Measurements from ENCODE around the gene PAK4.
"Not testable (repeated sequence)": the region's sequence is repeated elsewhere in the genome, so short reads cannot be mapped to it uniquely, and the experiment has no call there.

The PAK4 gene

DNA sequence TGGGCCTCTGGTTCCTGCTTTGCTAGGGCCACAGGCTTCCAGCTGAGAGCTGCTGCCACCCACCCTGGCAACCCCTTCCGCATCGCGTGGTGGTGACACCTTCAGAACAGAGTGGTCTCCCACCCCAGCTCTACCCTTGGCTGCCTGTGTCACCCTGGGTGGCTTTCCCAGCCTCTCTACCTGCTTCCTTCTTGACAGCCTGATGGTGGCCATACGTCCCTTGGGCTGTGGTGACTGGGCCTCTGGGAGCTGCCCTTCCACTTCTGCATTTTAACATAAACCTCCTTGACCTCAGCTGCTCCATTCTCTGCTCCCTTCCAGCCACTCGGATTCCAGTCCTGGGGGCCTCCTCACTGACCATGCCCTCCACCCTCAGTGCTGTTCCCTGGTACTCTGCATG is 17.0 kb downstream of the PAK4 start:
- DNase-seq, result no peak
- TF ChIP-seq POLR2A (IDR thresholded peaks at IDR 0.05; ENCODE audit: low read length) (no peak), GATA1 (IDR thresholded peaks at IDR 0.05; ENCODE audit: low read depth, low read length) (no peak)

DNA sequence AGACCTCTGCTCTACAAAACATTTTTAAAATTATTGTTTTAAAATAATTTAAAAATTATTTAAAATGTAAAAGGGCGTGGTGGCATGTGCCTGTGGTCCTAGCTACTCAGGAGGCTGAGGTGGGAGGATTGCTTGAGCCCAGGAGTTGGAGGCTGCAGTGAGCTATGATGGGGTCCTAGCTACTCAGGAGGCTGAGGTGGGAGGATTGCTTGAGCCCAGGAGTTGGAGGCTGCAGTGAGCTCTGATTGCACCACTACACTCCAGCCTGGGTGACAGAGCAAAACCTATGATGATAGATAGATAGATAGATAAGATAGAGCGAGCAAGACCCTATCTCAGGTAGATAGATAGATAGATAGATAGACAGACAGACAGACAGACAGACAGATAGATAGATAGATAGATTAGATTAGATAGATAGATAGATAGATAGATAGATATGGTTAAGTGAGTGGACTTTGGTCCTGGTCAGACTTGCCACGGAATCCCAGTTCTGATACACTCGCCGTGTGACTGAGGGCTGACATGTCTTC is 18.2 kb downstream of the PAK4 start:
- not testable (repeated sequence) for DNase-seq

DNA sequence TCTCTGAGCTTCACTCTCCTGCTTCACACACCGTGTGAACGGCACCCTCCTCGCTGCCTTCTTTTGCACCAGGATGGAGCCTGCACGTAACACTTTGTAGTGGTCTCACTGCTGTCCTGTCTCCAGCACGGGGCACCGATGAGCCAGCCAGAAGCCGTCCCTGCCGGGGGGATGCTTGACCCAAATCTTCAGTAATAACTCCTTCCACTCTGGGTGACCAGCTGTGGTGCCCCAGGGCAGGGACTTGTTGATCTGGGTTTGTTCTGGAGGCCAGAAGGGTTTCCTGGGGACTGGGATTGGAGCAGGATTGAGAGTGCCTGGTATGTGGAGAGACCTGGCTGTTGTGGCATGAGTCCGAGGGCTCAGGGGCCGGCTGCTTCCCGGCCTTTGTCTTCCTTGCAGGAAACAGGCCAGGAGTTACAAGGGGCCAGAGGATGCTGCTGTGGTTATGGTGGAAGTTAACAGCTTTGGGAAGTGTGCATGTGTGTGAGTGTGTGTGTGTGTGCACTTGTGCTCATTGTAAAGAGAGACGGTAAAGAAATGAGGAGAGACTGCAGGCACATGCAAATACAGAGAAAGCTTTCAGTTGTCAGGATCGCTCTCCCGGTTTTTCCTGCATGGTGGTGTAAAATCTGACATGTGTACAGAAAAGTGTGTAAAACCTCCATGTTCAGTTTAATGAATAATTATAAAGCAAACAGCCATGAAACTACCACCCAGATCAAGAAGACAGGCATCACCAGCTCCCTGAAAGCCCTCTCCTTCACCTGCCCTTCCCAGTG is 18.9 kb downstream of the PAK4 start:
- no peak for DNase-seq
- TF ChIP-seq POLR2A (IDR thresholded peaks at IDR 0.05; ENCODE audit: low read length) (no peak), GATA1 (IDR thresholded peaks at IDR 0.05; ENCODE audit: low read depth, low read length) (no peak)

DNA sequence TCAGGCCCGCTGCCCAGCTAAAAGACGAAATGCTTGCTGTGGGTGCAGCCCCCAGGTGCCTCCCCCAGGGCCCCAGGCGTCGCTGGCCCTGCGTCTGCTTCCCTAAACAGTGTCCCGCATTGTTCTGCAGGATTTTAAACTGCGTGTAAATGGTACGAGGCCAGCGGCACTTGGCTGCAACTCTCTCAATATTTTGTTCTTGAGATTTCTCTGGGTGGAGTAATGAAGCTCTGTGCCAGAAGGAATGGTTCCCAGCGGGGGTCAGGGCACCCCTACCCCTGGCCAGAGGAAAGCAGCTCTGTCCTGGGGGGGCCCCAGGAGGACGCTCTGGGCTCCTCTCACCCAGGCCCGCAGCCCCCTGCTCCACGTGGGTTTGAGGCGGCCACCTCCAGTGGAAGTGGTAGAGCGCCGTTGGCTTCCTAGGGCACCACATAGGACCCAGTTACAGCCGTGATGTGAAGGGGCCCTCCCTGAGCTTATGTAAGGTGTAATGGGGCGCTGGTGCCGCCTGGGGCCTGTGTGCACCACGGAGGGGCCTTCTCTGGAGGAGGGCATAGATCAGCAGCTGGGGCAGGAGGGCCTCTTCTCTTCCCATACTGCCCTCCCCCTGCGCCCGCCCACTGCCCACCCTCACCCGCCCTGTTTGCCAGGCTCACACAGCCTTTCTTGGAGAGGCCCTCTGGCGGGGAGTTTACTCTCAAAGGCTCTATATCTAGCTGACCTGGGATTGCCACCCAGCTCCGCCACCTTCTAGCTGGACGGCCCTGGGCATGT is 19.8 kb downstream of the PAK4 start:
- peak; percentile 32 to 40 for DNase-seq
- TF ChIP-seq GATA1 (IDR thresholded peaks at IDR 0.05; ENCODE audit: low read depth, low read length), result no peak
- no peak for TF ChIP-seq POLR2A (IDR thresholded peaks at IDR 0.05; ENCODE audit: low read length)

DNA sequence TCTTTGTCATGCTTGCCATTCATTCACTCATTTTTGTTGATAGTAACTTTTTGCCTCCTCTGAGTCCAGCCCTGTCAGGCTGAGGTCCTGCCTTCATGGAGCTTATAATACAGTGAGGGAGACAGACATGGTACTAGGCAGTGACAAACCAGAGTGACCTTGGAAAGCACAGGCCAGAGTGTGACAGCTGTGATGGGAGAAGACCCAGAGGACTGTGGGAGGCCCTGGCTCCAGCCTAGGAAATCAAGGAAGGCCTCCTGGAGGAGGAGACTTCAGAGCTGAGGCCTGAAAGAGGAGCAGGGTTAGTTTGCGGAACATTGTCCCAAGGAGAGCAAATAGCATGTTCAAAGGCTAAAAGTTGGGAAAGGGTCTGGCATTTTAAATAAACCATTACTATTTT is 20.5 kb downstream of the PAK4 start:
- TF ChIP-seq POLR2A (IDR thresholded peaks at IDR 0.05; ENCODE audit: low read length) (no peak), GATA1 (IDR thresholded peaks at IDR 0.05; ENCODE audit: low read depth, low read length) (no peak)

DNA sequence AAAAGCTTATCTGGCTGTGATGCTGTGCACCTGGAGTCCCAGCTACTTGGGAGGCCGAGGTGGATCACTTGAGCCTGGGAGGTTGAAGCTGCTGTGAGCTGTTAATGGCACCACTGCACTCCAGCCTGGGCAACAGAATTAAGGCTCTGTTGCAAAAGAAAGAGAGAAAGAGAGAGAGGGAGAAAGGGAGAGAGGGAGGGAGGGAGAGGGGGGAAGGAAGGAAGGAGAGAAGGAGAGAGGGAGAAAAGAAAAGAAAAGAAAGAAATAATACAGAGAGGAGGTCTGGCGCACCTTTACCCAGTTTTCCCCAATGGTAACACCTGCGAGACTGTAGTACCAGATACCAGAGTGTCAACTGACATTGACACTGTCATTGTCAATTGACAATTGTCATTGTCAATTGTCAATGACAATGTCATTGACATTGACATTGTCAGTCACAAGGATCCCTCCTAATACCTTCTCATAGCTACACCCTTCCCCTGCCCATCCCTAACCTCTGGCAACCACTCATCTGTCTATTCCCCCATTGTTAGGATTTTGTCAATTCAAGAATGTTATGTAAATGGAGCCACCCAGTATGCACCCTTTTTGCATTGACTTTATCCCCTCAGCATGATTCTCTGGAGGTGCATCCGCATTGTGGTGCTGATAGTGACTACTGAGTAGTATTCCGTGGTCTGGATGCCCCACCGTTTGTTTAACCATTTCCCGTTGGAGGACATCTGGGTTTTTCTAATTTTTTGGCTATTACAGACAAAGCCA is 21.3 kb downstream of the PAK4 start:
- DNase-seq, result no peak
- TF ChIP-seq POLR2A (IDR thresholded peaks at IDR 0.05; ENCODE audit: low read length), result no peak
- TF ChIP-seq GATA1 (IDR thresholded peaks at IDR 0.05; ENCODE audit: low read depth, low read length), result no peak

More for the DNA sequence above, 20.5 kb downstream of the PAK4 start:
- DNase-seq, result no peak

DNA sequence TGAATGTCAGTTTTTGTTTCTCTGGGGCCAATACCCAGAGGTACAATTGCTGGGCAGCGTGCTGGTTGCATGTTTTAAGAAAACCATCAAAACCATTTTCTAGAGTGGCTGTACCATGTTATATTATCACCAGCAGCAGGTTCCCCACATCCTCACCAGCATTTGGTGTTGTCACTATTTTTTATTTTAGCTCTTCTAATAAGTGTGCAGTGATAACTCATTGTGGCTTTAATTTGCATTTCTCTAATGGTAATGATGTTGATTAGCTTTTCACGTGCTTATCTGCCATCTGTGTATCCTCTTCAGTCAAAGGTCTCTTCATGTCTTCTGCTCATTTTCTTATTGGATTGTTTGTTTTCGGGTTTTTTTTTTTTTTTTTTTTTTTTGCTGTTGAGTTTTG is 21.9 kb downstream of the PAK4 start:
- no peak for DNase-seq
- TF ChIP-seq POLR2A (IDR thresholded peaks at IDR 0.05; ENCODE audit: low read length) (no peak), GATA1 (IDR thresholded peaks at IDR 0.05; ENCODE audit: low read depth, low read length) (no peak)

DNA sequence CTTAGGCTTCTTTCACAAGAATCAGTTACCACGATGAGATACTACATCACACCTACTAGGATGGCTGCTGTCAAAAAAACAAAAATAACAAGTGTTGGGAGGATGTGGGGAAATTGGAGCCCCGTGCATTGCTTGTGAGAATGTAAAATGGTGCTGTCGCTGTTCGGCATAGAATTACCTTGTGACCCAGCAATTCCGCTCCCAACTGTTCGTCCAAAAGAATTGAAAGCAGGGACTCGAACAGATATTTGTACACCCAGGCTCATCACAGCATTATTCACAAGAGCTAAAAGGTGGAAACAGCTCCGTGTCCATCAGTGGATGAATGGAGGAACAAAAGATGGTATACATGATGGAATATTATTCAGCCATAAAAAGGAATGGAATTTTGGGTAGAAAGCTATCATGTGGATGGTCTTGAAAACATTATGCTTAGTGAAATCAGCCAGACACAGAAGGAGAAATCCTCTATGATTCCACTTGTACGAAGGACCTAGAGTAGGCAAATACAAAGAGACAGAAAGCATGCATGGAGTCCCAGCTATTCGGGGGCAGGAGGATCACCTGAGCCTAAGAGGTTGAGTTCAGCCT is 23.4 kb downstream of the PAK4 start:
- no peak for DNase-seq
- TF ChIP-seq POLR2A (IDR thresholded peaks at IDR 0.05; ENCODE audit: low read length) (no peak), GATA1 (IDR thresholded peaks at IDR 0.05; ENCODE audit: low read depth, low read length) (no peak)

DNA sequence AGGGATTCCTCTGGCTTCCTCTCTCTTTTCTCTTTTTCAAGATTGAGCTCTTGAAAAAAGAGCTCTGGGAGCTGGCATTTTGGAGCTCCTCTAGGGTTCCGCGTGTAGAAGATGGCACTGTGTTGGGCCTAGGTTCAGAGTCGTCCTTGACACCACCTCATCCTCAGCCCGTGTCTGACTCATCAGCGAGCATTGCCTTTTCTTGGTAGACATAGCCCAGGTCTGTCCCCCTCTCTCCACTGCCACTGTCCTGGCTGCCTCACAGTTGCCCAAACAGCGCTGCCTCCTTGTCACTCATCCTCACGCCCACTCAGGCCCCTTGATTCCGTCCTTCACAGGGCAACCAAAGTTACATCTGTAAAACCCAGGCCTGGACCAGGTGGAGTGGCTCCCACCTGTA is 24.6 kb downstream of the PAK4 start:
- TF ChIP-seq GATA1 (IDR thresholded peaks at IDR 0.05; ENCODE audit: low read depth, low read length), result no peak
- no peak for TF ChIP-seq POLR2A (IDR thresholded peaks at IDR 0.05; ENCODE audit: low read length)
- no peak for DNase-seq

DNA sequence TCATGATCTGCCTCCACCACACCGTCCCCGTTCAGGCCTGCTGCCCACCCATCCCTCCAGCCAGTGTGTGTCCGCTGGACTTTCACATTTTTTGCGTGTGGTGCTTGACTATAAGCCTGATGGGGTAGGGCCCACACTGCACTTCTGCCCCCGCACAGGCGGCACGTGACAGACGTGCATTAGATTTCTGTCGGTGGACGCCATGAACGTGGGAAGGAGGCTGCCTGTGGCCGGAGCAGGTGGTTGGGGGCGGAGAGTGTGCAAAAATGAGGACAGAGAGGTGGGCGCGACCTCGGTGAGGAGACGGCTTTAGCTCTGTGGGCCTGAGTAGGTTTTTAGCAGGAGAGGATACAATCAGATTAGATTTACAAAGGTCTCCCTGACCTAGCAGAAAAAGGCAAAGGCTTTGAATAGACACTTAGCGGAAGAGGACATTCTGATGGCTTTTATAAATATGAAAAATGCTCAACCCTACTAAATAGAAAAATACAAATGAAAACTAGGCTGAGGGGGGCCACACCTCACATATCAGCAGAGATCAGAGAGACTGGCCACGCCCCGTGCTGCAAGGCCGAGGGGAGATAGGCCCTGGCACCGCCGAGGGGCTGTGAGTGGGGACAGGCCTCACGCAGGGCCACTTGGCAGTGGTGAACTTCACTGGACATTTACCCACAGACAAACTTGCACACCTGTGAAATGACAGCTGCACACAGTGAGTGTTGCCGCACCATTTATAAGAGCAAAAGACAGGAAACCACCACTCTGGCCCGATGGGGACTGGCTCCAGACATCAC is 25.4 kb downstream of the PAK4 start:
- TF ChIP-seq POLR2A (IDR thresholded peaks at IDR 0.05; ENCODE audit: low read length) (no peak), GATA1 (IDR thresholded peaks at IDR 0.05; ENCODE audit: low read depth, low read length) (no peak)
- DNase-seq, result peak; percentile 65 to 85

DNA sequence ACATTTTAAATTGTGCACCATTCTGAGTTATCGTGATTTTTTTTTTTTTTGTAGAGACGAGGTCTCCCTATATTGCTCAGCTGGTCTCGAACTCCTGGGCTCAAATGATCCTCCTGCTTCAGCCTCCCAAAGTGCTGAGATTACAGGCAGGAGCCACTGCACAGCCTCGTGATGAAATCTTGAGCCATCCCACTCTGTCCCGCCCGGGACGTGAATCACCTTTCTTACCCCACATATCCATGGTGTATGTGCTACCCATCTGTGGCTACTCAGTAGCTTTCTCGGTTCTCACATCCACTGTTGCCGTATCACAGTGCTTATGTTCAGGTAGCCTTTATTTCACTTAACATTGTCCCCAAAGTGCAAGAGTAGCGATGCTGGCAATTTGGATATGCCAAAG is 26.5 kb downstream of the PAK4 start:
- no peak for TF ChIP-seq GATA1 (IDR thresholded peaks at IDR 0.05; ENCODE audit: low read depth, low read length)
- TF ChIP-seq POLR2A (IDR thresholded peaks at IDR 0.05; ENCODE audit: low read length), result no peak
- DNase-seq, result peak in 1 of 2 experiments; percentile 37

DNA sequence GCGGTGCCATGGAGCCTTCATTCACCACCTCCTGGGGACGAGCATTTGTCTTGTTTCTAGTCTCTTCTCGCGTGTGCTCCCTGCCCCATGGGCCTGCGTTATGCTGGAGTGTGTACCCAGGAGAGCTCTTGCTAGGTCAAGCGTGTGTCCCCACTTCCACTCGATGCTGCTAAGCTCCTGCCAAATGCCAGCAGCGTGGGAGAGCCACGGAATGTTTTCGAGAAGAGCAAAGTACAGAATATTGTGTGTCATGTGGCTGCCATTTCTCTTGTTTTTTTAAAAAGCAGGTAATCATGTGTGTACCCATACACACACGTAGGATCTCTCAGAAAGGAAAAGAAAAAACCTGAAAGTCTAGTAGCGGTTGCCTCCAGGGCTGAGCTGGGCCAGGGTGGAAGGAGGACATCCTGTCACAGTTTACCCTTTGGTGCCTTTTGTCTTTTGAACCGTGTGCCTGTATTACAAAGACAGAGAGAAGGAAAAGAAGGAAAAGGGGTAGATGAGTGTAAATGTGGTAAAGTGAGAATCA is 28.6 kb downstream of the PAK4 start:
- TF ChIP-seq POLR2A (IDR thresholded peaks at IDR 0.05; ENCODE audit: low read length), result no peak
- no peak for TF ChIP-seq GATA1 (IDR thresholded peaks at IDR 0.05; ENCODE audit: low read depth, low read length)

More for the DNA sequence above, 28.6 kb downstream of the PAK4 start:
- DNase-seq, result no peak
